Measurements from ENCODE around the gene TBC1D4.

- TF ChIP-seq USF2 (IDR thresholded peaks at IDR 0.05; ENCODE audit: borderline replicate concordance, low read depth, low read length) = no peak
- TF ChIP-seq EP300 (IDR thresholded peaks at IDR 0.05; ENCODE audit: borderline replicate concordance in 1 of 2, control insufficient read depth in 1 of 2, low read depth in 2 of 2, low read length in 2 of 2) = no peak
These were observed 7.0 kb downstream of the TBC1D4 start for GRCh38 chr13:75474956-75475355.

All from GM12878 (cell line).